ENCODE measurements around the gene NFAM1. TPM values are rescaled to one million over a fixed set of nuclear protein-coding genes. Genes with fewer than 3 reads are reported as not detected.
A peak's percentile ranks its signal among the peaks of the same experiment; 100 is the strongest.

Gene NFAM1
- total RNA-seq, 4 donors from 2014 or later: 0.26 to 1.1 (median 0.64) TPM; not detected in 1

- TF ChIP-seq POLR2A (IDR thresholded peaks at IDR 0.05): peak in 1 of 2 donors; percentile 48
- TF ChIP-seq CTCF (IDR thresholded peaks at IDR 0.05): peak; percentile 33 to 61 (median 52)
- no peaks in the 10 kb centered on the region for H3K36me3 ChIP-seq
- peak overlapping the region; percentile 83 to 86 for H3K27ac ChIP-seq
- H3K27me3 ChIP-seq: no peaks in the 10 kb centered on the region
- H3K4me1 ChIP-seq: no peaks in the 10 kb centered on the region
- peak overlapping the region; percentile 33 to 39 for H3K4me3 ChIP-seq
- DNase-seq: peak; percentile 90 to 94
- intact Hi-C loops (cut with DNase I; ENCODE audit: low total_unique reads): no loop called here
- H3K9me3 ChIP-seq: no peaks in the 10 kb centered on the region
These were observed 12.1 kb upstream of the NFAM1 start for GRCh38 chr22:42444077-42444904.

GRCh38 chr22:42443240-42444076 lies 11.3 kb upstream of the NFAM1 start:
- peak overlapping the region; percentile 83 to 86 for H3K27ac ChIP-seq
- no peaks in the 10 kb centered on the region for H3K4me1 ChIP-seq
- peak overlapping the region in 1 of 2 donors; percentile 39 for H3K4me3 ChIP-seq
- DNase-seq: no peak
- no peaks in the 10 kb centered on the region for H3K36me3 ChIP-seq
- no peaks in the 10 kb centered on the region for H3K27me3 ChIP-seq
- intact Hi-C loops (cut with DNase I; ENCODE audit: low total_unique reads): no loop called here
- no peaks in the 10 kb centered on the region for H3K9me3 ChIP-seq
- TF ChIP-seq CTCF (IDR thresholded peaks at IDR 0.05): no peak
- no peak for TF ChIP-seq POLR2A (IDR thresholded peaks at IDR 0.05)

- no peaks in the 10 kb centered on the region for H3K27me3 ChIP-seq
- peaks cover 0 to 3% of the 10 kb centered on the region in 2 donors for H3K4me1 ChIP-seq
- TF ChIP-seq POLR2A (IDR thresholded peaks at IDR 0.05) (no peak), CTCF (IDR thresholded peaks at IDR 0.05) (no peak)
- DNase-seq: no peak
- no peaks in the 10 kb centered on the region for H3K36me3 ChIP-seq
- H3K9me3 ChIP-seq: no peaks in the 10 kb centered on the region
- no peak overlapping the region for H3K4me3 ChIP-seq
- H3K27ac ChIP-seq: no peak overlapping the region
- intact Hi-C loops (cut with DNase I; ENCODE audit: low total_unique reads): no loop called here
These were observed 10.5 kb upstream of the NFAM1 start for GRCh38 chr22:42442748-42443147.

GRCh38 chr22:42440728-42441127 lies 8.5 kb upstream of the NFAM1 start:
- no peak for DNase-seq
- H3K4me3 ChIP-seq: no peak overlapping the region
- H3K27me3 ChIP-seq: no peaks in the 10 kb centered on the region
- H3K36me3 ChIP-seq: no peaks in the 10 kb centered on the region
- no peak overlapping the region for H3K27ac ChIP-seq
- intact Hi-C loops (cut with DNase I; ENCODE audit: low total_unique reads): no loop called here
- TF ChIP-seq CTCF (IDR thresholded peaks at IDR 0.05) (no peak), POLR2A (IDR thresholded peaks at IDR 0.05) (no peak)
- H3K4me1 ChIP-seq: peaks cover 0 to 6% of the 10 kb centered on the region in 2 donors
- H3K9me3 ChIP-seq: no peaks in the 10 kb centered on the region

All from uterus (tissue), 4 donors.